C4-2B (cell line): ENCODE measurements around the gene KLK8.

Source experiments
- H3K27ac ChIP-seq: fragments of 450-650 bp; 2 replicates; pipeline ENCODE4 v1.5.1; 2017
- CTCF ChIP-seq: fragments of 450-650 bp; conservative IDR thresholded peaks from 2 replicates; pipeline ENCODE4 v1.5.1; 2017; ENCODE audit warnings: mild to moderate bottlenecking
- ZFX ChIP-seq: fragments of 450-650 bp; IDR thresholded peaks from 2 replicates; pipeline ENCODE4 v1.6.1; 2017

Gene KLK8

GRCh38 chr19:50963381-50963780 lies 38.0 kb downstream of the KLK8 start:
- no peak overlapping the region for H3K27ac ChIP-seq
- TF ChIP-seq CTCF (no peak), ZFX (no peak)

GRCh38 chr19:50962245-50962644 lies 39.2 kb downstream of the KLK8 start:
- TF ChIP-seq CTCF (no peak), ZFX (no peak)
- H3K27ac ChIP-seq, result no peak overlapping the region

- no peak for TF ChIP-seq CTCF
- TF ChIP-seq ZFX, result no peak
- H3K27ac ChIP-seq, result no peak overlapping the region
These were observed 41.5 kb downstream of the KLK8 start for GRCh38 chr19:50959731-50960500.

GRCh38 chr19:50957587-50957986 lies 43.8 kb downstream of the KLK8 start:
- no peak for TF ChIP-seq CTCF
- TF ChIP-seq ZFX, result no peak
- H3K27ac ChIP-seq, result no peak overlapping the region

- H3K27ac ChIP-seq, result no peak within 1 kb of the TSS
- no peak for TF ChIP-seq CTCF
- TF ChIP-seq ZFX, result no peak
These were observed 48.5 kb downstream of the KLK8 start, which contains the start of gene KLK5 for GRCh38 chr19:50952910-50953309. TSS of gene KLK5 (minus strand) at chr19:50953038. CDS start at chr19:50952657, 381 bp downstream.

GRCh38 chr19:50949861-50950260 lies 51.5 kb downstream of the KLK8 start:
- no peak for TF ChIP-seq CTCF
- TF ChIP-seq ZFX, result no peak
- no peak overlapping the region for H3K27ac ChIP-seq

GRCh38 chr19:50947123-50947522 lies 54.3 kb downstream of the KLK8 start:
- H3K27ac ChIP-seq, result no peak overlapping the region
- TF ChIP-seq ZFX, result no peak
- no peak for TF ChIP-seq CTCF
